GM21360 (cell line): ENCODE measurements around the gene POLR3B.
"Not testable (repeated sequence)": the region's sequence is repeated elsewhere in the genome, so short reads cannot be mapped to it uniquely, and the experiment has no call there.

Source experiments
- ATAC-seq: cut with Tn5 transposase; IDR thresholded peaks from one replicate; pipeline ENCODE4 v1.9.1; 2021; ENCODE audit warnings: mild to moderate bottlenecking, moderate library complexity; ENCODE audit not compliant: unreplicated experiment

Gene POLR3B

DNA sequence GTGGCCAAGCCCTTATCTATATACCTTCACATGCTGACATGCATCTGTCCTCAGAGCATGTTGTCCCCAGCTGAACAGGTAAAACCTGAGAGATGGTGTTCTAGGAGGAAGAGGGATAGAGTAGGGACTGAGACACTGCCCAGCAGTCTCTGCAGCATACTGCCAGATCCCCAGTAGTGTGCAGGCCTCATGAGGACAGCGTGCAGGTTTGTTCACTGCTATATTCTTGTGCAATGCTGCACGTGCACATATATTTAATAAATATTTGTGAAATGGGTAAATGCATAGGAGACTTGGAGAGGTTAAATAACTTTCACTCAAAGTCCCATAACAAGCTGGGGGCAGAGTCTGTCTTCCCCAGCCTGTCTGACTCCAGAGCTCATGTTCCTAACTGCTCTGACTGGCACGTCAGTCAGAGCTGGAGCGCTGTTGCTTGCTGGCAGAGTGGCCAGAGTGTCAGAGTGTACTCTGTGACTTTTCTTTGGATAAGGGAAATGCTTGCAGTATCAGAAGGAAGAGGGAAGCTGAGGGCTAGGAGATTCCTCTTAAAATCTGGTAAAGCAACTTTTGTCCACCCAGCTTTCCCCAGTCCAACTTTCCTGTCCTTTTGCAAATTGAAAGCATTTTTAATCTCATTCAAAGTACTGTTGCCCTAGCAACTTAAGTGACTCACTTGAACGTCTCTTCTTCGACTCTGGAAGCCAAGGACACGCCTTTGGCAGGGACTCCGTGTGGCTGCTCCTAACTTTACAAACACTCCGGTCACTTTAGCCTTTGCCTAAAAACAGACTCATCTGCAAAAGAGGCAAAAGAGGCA lies 14.9 kb upstream of the POLR3B start:
- no peak for ATAC-seq

DNA sequence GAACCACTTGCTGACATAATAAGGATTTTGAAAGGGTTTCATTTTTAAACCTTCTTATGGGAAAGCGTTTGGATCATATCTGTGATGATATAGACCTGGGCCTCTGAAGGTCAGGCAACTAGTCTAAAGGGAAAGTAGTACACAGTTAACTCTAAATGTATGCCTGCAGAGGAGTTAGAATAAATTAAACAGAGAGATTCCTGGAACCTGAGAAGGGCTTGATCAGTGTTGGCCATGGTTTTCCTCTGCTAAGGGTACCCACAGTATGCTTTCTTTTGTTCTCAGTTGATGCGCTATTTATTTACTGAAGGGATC lies 14.4 kb upstream of the POLR3B start:
- no peak for ATAC-seq

DNA sequence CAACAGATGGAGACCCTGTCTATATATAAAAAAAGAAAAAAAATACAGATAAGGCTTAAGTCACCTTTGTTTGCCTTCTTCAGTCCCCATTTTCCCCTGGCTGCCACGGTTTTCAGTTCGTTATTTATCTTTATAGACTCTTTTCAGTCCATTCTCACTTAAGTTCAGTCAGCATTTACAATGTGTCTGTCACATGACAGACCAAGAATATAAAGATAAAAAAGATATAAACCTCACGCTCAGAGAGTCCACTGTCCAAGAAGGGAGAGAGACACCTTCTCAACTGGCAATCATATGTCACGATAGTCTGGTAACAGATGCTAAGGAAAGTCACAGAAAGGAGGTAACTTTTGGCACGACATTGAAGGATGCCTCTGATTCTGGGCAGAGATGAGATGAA lies 13.4 kb upstream of the POLR3B start:
- ATAC-seq = no peak

DNA sequence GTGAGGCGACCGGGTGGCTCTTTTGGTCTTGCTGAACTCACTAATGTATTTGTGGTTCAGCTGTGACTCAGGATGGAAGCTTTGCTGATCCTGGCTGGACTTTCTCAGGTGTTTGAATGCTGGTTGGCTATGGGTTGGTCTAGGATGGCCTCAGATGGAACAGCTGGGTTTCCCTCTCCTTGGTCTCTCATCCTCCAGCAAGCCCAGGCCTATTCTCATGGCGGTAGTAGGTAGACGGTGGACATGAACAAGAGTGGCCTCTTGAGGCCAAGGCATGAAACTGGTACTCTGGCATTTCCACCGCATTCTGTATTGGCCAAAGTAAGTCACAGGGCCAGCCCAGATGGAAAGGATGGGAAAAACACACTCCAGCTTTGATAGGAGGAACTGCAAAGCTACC lies 11.8 kb upstream of the POLR3B start:
- ATAC-seq = no peak

DNA sequence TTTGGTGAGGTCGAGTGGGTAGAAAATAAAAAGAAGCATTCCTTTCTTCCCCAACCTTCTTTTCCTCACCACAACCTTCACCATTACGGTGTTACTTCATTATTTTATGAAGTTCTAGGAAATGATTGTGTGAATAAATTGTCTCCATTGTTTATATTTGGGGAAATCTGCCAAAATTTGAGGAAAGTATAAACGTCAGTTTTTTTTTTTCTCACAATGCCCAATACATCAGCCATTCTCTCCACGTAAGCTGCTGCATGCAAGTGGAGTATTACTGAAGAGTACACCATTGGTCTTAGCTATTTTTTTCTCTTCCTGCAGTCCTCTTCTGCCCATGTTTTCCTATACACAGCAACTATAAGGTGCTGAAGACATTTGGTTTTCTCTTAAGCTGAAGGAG lies 9.1 kb upstream of the POLR3B start:
- no peak for ATAC-seq

DNA sequence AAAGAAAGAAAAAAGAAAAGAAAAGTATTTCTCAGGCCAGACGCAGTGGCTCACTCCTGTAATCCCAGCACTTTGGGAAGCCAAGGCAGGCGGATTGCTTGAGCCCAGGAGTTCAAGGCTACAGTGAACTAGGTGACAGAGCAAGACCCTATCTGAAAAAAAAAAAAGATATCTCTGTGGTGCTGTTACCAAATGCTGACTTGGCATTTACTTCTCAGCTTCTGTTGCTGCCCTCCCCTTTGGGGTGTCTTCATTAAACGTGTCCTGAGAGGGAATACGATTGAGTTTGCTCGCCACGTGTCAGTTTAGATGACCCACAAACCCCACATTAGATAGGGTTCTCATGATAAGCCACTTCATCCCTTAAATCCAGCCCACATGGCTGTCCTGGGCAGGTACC lies 4.4 kb upstream of the POLR3B start:
- ATAC-seq = no peak

DNA sequence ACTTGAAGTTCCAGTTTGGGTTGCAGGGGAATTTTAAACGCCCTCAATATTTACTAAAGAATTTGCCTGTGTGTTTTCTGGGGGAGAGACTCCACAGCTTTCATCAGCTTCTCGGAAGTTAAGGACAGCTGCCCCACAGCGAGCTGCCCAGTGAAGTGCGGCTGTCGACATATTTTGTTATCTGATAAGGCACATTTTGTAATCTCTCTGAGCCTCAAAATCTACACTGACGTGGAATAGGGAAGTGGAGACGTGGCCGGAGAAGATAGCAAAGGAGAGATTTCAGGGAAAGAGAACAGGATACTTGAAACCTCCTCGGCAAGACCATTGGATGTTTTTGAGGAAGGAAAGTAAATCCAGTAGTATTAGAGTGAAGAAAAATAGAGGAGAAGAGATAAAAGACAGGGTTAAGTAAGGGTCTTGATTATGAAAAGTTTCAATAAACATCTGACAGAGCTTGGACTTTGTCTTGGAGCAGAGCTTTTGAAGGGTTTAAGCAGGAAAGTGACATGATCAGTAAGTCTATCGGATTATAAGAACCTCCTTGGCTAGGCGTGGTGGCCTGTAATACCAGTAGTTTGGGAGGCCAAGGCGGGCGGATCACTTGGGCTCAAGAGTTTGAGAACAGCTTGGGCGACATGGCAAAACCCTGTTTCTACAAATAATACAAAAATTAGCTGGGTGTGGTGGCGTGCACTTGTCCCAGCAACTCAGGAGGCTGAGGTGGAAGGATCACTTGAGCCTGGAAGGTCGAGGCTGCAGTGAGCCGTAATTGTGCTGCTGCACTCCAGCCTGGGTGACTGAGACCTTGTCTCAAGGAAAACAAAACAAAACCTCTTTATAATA lies 1.1 kb downstream of the POLR3B start:
- peak; percentile 15 for ATAC-seq

DNA sequence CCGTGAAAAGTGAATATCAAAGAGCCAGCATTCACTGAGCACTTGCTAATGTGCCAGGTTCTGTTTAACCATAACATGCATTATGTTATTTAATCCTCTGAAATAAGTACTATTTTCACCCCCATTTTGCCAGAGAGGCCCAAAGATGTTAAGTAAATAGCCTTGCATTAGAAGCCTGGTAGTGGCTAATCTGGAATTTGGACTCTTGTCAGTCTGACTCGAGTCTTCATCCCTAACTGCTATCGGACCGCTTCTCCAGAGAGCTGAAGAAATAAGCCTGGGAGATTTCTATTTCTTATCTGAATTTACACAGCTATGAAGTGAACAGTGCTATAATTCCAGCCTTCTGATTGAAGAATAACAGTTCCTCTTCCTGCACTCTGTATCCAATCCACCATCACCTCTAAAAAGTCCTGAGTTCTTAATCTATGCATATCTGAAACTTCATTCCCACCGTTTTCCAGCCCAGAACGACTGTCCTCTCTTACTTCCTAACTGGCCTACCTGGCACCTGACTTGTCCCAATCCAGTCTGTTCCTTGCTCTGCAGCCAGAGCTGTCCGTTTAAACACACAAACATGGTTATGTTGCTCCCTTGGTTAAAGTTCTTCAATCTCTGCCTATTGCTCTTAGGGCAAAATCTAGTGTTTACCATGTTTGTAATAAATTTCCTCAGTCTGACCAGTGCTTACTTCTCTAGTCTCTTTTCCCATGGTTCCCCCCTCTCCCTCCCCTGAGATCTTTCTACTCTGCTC lies 2.3 kb downstream of the POLR3B start:
- no peak for ATAC-seq

DNA sequence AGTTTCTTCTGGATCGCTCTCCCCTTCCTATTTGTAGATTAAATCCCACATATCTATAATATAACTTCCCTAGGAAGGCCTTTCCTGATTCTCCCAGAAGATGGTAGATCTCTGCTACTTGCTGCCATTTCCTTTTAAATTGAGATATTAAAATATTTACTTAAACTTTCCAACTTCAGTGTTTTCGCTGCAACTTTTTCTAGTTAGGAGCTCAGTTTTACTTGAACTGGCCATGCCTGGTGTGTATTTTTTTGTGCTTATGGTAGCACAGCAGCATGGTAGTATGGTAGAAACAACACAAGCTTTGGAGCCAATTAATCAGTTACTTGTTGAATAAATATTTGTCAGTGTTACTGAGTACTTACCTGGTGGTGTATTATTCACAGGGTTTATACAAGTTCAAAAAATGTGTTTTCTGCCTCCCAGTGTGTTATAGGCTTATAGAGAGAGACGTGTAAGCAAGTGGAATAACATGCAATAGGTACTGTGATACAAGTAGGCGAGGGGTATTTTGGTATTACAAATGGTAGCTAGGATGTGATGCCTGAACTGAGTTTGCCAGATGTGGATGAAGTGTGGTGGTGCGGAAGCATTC lies 2.9 kb downstream of the POLR3B start:
- ATAC-seq = no peak

DNA sequence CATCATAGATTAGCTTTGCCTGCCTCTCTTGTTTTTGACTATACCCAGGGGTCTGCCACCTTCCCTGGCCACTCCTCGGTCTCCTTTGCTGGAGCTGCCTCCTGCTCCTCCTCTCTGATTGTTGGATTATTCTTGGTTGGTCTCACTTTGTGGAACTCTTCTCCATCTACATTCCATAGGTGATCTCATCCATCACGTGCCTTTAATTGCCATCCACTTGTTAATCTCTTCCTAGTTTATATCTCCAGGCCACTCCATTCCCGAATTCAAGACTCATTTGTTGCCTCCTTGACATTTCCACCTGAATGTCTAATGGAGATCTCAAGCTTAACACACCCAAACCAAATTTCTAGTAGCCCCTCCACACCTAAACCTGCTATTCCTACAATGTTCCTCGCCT lies 5.4 kb downstream of the POLR3B start:
- no peak for ATAC-seq

DNA sequence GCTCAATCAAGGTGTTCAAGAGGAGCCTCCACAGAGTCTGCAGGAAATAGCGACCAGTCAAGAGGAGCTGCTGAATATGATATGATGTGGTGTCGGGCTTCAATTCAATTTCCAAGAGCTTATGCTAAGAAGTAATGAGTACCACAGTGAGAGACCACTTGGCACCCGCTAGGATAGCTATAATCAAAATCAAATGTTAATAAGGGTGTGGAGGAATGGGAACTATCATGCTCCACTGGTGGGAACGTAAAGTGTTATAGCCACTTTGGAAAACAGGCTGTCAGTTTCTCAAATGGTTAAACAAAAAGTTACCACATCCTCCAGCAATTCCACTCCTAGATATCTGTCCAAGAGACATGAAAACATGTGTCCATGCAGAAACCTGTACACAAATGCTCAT lies 6.7 kb downstream of the POLR3B start:
- ATAC-seq = no peak

DNA sequence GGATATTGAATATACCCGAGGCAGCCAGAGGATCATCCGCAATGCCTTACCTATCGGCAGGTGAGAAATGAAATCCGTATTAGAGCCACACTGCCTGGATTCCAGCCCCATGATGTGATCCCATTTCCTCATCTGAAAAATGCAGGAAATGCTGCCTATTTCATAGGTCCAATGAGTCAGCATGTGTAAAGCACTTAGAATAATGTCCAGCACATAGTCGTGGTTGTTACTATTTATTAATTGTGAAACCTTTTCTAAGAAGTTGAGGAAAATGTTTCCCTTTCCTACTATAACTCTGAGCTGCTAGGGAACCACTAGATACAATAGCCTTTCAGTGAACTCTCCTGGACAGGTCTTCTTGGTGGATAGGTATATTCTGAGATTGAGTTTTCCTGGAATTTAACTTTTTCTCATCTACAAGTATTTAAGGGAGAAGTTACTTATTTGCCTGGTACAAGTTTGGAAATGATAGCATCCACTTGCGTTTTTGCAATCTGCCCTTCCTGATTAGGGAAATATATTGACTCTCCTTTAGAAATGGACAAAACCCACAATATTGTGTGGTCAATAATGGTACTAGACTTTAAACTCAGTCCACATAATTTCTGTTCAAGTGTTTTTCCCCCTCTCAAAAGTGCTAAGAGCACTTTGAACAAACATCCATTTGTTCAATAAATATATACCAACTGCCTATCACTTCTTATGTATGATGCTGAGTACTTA lies 12.2 kb downstream of the POLR3B start:
- ATAC-seq = no peak

DNA sequence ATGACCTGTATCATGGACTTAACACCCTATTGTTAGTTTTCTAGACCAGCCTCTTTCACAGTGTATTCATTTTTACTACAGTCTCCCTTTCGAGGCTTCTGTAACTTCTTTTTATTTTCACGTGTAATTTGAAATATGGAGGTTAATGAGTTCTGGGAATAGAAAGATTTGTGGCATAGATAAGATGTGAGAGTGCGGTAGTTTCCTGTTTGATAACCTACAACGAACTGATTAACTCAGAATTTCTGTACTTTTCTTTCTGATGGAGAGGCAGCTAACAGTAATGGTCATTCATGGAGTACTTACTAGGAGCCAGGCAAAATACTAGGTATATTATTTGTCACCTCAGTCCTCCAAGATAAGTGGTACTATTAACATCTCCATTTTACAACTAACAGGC lies 21.2 kb downstream of the POLR3B start:
- ATAC-seq = no peak

DNA sequence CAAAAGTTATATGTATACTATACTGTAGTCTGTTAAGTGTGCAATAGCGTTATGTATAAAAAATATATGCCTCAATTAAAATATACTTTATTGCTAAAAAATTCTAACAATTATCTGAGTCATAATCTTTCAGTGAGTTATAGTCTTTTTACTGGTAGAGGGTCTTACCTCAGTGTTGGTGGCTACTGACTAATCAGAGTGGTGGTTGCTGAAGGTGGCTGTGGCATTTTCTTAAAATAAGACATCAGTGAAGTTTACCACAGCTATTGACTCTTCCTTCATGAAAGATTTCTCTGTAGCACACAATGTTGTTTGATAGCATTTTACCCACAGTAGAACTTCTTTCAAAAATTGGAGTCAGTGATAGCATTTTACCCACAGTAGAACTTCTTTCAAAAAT lies 23.4 kb downstream of the POLR3B start:
- ATAC-seq = no peak

DNA sequence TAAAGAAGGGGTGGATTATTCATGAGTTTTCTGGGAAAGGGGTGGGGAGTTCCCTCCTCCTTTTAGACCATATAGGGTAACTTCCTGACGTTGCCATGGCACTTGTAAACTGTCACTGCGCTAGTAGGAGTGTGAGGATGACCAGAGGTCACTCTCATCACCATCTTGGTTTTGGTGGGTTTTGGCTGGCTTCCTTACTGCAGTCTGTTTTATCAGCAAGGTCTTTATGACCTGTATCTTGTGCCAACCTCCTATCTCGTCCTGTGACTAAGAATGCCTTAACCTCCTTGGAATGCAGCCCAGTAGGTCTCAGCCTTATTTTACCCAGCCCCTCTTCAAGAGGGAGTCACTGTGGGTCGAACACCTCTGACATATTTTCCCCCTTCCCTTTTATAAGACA lies 24.3 kb downstream of the POLR3B start:
- not testable (repeated sequence) for ATAC-seq

DNA sequence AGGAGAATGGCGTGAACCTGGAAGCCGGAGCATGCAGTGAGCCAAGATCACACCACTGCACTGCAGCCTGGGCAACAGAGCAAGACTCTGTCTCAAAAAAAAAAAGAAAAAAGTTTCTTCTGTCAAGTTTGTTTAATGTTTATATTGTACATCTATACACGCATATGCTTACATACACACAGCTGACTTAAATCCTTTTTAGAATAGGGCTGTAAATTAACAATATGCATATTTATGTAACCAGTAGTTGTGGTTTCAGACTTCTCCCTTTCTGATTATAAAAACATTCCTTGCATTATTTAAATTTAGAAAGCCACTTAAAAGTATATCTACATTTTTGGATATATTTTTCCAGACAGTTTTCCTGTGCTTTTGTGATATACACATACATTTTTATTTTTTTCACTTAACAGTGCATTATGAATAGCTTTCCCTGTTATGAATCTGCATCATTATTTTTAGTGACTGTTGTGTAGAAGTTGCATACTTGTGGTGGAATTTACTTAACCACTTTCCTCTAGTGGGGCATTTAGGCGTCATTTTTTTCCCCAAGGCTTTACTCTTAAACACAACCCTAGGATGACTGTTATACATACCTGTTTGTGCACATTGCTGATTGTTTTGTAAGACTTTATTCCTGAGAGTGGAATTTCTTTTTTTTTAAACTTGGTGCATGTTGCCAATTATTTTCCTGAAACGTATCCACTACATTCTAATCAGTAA lies 29.4 kb downstream of the POLR3B start:
- no peak for ATAC-seq

DNA sequence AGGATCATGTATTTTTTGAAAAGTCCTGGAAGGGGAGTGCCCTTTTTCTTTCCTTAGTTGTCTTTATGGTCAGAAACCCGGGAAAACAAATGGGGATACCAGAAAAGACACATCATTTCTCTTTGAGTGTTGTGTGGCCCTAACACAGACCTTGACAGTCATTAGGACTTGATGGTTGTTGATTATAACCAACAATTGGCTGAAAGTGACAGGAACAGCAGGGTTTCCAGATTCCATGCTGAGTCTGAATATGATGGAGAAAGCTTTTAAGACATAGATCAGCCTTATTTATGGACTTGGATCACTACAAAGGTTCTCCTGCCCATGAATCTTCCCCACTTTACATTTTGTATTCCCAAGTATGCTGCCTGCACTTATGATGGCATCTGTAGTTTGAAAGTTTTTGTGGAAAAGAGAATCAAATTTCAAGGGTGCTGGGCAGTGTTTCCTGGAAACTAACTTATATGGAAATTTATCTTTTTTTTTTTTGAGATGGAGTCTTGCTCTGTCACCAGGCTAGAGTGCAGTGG lies 30.4 kb downstream of the POLR3B start:
- ATAC-seq = no peak

DNA sequence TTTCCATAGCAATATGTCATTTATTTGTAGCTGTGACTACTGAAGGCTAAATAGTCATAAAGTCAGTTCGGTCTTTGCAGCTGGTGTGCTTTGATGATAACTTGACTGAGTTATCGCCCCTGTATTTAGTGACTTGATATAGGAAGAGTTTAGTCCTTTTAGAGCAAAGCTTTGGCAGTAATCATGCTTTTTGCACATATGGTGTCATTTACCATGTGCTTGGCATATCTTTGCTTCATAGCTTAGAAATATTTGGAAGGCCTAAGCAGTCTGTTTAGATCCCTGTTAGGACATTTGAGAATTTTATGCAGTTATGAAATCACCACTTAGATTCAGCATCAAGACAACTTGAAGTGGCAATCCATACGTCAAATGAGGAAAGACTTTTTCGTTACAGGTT lies 31.6 kb downstream of the POLR3B start:
- ATAC-seq = no peak

DNA sequence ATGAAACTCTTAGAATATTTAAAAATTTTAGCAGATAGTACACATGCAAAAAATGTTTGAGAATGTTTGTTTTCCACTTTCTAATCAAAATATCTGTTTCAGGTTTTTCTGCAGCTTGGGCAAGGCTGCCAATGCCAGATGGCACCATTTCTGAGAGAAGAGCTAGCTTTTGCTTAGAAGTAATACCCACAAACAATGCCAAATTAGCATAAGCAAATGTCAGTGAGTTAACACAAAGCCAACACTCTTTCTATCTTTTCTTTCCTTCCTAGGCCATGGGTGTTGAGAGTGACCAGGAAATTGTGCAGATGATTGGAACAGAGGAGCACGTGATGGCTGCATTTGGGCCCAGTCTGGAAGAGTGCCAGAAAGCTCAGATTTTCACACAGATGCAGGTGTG lies 35.2 kb downstream of the POLR3B start:
- no peak for ATAC-seq

DNA sequence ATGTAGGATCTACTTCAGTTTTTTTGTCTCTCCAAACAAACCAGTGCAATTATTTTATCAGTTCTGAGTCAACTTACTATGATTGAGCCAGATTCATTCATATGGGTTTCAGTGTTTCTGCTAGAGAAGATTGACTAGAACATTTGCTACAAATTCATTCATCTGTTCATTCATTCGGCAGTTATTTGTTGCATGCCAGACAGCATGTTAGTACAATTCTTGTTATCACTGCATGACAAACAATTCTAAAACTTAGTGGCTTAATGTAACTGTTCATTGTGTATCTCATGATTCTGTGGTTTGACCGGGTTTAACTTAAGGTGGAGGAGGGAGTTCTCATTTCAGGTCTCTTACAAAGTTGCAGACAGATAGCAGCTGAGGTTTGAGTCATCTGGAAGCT lies 52.3 kb downstream of the POLR3B start:
- no peak for ATAC-seq
